NCI-H2196 treated with DMSO at 0.1 percent for 48 hours (cell line): ENCODE measurements around the gene SEC63.
"Not testable (repeated sequence)": the region's sequence is repeated elsewhere in the genome, so short reads cannot be mapped to it uniquely, and the experiment has no call there.

Experiments used
- DNase-seq: peaks from one replicate; lab custom pipeline; 2025; ENCODE audit not compliant: unreplicated experiment; lab: John Stamatoyannopoulos, UW

Gene SEC63

DNA sequence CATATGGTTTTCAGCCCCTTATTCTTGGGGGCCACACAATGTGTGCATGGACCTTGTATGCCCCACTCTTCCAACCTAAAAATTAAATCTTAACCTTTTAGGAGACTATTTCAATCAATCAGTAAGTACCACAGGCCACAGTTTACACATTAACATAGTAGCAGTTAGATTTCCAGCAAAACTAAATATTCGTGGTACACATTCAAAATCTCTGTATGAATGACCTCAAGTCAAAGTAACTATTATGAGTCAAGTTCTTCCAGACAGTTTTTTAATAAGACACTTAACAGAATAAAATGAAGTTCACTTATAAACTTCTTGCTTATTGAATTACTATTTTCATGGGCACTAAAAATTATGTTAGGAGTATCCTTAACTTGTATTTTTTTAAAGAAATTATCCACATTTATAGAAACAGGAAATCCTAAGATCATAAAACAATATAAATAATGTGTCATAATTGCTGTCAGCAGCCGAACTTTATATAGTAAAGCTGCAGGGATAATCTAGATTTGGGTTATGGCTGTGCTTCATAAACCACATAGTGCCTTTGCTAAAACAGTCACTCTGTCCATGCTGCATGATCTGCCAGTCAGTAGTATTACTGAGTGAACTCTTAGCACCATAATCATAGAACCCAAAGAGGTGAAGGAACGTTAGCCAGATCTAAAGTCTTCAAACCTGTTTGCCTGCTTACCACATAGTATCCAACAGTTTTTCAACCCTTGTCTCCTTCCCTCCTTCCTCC lies 21.7 kb downstream of the SEC63 start:
- no peak for DNase-seq

- not testable (repeated sequence) for DNase-seq
Measured at GRCh38 chr6:107934229-107934628, 23.8 kb downstream of the SEC63 start.

GRCh38 chr6:107932580-107932979 lies 25.4 kb downstream of the SEC63 start:
- no peak for DNase-seq

GRCh38 chr6:107931894-107932293 lies 26.1 kb downstream of the SEC63 start:
- no peak for DNase-seq

GRCh38 chr6:107928984-107929383 lies 29.0 kb downstream of the SEC63 start:
- DNase-seq, result no peak

- DNase-seq, result not testable (repeated sequence)
Measured at GRCh38 chr6:107926697-107927544, 31.1 kb downstream of the SEC63 start.

- DNase-seq, result no peak
Measured at GRCh38 chr6:107917451-107918375, 40.3 kb downstream of the SEC63 start.

DNA sequence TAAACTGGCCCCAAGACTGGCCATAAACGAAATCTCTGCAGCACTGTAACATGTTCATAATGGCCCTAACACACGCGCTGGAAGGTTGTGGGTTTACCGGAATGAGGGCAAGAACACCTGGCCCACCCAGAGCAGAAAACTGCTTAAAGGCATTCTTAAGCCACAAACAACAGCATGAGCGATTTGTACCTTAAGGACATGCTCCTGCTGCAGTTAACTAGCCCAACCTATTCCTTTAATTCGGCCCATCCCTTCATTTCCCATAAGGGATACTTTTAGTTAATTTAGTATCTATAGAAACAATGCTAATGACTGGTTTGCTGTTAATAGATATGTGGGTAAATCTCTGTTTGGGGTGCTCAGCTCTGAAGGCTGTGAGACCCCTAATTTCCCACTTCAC lies 41.0 kb downstream of the SEC63 start:
- not testable (repeated sequence) for DNase-seq

GRCh38 chr6:107911692-107912091 lies 46.3 kb downstream of the SEC63 start:
- DNase-seq, result no peak

DNA sequence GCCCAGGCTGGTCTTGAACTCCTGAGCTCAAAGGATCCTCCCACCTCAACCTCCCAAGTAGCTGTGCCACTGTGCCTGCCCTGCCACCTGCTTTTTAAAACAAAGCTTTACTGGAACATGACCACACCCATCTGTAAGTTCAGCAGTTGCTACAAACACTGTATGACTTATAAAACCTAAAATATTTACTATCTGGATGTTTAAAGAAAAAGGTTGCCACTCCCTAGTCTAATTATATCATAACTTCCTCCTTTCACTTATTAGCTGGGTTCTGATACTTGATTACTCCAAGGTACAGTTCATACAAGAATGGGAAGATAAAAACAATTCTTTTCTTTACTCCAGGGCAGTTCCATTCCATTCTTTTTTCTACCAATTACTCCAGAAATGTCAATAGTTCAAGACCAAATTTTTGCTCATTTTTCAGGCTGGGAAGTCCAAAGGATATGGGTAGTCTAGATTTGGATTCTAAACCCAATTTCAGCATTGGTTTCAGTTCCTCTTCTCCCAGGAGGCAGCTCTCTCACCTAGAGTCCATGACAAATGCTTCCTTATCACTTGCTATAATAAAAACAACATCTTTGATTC lies 63.1 kb downstream of the SEC63 start:
- DNase-seq, result no peak

DNA sequence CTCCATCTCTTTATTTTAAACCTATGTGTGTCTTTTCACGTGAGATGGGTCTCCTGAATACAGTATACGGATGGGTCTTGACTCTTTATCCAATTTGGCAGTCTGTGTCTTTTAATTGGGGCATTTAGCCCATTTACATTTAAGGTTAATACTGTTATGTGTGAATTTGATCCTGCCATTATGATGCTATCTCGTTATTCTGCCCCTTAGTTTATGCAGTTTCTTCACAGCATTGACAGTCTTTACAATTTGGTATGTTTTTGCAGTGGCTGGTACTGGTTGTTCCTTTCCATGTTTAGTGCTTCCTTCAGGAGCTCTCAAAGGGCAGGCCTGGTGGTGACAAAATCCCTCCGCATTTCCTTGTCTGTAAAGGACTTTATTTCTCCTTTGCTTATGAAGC lies 67.6 kb downstream of the SEC63 start:
- not testable (repeated sequence) for DNase-seq

DNA sequence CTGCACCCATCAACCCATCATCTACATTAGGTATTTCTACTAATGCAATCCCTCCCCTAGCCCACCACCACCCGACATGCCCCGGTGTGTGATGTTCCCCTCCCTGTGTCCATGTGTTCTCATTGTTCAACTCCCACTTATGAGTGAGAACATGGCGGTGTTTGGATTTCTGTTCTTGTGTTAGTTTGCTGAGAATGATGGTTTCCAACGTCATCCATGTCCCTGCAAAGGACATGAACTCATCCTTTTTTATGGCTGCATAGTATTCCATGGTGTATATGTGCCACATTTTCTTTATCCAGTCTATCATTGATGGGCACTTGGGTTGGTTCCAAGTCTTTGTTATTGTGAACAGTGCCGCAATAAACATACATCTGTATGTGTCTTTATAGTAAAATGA lies 72.1 kb downstream of the SEC63 start:
- not testable (repeated sequence) for DNase-seq

DNA sequence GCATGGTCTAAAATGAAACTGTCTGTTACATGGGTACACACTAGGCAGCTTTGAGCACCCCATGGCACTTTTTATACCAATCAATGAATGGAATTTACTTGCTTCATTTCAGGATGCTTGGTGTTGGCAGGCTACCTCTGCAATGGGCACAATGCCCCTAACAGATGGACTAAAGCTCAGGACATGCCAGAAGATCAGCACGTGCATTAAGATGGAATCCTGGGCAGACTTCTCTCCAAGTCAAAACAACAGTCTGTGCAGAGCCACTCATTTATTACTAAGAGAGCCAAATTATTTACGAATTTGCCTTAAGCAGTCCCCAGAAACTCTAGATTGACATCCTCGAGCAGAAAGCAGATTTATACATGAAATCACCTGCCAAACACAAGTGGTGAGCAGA lies 78.1 kb downstream of the SEC63 start:
- DNase-seq, result no peak

GRCh38 chr6:107877968-107878367 lies 80.0 kb downstream of the SEC63 start:
- DNase-seq, result no peak

GRCh38 chr6:107871976-107872375 lies 86.0 kb downstream of the SEC63 start:
- DNase-seq, result no peak

DNA sequence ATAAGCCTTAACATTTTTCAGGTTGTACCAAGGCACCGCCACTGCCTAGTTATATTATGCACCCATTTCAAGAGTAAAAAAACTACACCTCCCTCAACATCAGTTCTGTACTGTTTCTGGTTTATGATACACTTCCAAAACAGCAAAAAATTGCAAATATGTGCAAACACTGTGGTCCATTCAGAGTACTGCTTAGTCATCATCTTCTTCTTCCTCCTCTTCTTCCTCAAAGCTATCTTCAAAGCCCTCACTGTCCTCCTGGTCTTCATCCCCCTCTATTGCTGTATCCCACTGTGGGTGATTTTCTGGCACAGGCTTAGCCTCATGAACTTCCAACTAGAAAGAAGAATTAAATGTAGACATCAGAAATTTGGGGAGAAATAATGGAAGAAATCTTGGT lies 86.5 kb downstream of the SEC63 start:
- not testable (repeated sequence) for DNase-seq

DNA sequence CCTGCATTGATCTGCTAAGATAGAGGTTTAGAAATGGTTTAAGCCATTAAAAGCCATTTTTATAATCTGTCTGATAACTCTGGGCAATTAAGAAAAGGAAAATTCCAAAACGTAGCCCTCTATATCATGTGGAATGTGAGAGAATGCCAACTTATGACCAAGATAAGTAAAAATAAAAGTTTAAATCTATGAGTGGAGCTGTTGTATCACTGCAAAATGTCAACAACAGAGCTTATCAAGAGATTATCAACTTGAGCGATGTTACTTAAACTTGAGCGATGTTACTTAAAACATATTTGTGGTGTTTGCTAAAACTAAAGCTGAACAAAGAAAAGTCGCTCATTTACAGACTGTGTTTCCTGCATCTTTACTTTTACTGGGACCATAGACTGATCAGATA lies 87.0 kb downstream of the SEC63 start:
- no peak for DNase-seq

- no peak for DNase-seq
Measured at GRCh38 chr6:107870381-107870780, 87.6 kb downstream of the SEC63 start.

DNA sequence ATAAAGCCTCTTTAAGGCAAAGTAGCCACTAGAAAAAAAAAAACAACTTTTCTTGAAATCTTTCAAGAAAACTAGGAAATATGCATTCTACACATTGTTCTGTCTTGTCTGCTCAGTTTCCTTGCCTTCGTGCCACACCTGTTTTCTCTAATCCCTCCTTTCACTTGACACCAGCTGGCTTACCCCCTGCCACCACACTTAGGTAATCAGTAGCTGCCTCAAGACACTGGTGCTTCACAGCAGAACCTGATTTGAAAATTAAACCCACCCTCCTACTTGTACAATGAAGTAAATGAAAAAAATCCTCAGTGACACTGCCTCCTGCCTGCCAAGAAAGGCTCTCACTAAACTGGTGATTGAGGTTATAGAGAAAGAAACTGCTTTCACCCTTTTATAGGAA lies 88.1 kb downstream of the SEC63 start:
- DNase-seq, result no peak

DNA sequence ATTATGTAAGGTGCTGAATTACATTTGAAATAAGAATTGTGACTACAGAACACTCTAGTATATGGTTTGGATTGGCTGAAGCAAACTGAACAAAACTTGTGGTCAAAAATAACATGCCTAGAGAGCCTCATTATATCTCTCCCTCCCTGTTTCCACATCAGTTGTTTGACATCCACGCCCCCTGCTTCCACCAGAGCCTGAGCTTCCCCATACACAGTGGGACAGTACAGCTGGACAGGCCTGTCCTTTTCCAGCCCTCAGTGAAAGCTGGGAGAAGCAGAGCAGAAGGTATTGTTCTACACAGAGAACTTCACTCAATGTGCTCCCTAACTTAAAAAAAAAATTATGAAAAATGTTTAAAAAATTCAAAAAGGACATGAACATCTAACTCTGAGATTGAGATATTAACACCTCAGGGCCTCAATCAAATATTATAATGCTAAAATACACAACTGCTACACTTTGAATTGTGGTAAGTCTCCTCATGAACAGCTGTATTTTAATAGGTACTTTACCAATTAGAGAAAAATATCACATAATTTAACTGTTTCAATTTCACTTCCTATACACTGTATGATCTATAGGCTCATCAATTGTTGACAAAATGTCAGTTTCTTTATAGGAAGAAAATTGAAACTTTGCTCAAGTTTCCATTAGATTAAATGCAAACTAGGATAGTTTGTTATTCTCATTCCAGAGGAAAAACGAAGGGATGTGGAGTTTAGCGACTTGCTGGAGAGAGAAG lies 89.0 kb downstream of the SEC63 start:
- DNase-seq, result no peak
